Measurements from ENCODE around the gene RAPGEF3.

RAPGEF3 gene, protein sequence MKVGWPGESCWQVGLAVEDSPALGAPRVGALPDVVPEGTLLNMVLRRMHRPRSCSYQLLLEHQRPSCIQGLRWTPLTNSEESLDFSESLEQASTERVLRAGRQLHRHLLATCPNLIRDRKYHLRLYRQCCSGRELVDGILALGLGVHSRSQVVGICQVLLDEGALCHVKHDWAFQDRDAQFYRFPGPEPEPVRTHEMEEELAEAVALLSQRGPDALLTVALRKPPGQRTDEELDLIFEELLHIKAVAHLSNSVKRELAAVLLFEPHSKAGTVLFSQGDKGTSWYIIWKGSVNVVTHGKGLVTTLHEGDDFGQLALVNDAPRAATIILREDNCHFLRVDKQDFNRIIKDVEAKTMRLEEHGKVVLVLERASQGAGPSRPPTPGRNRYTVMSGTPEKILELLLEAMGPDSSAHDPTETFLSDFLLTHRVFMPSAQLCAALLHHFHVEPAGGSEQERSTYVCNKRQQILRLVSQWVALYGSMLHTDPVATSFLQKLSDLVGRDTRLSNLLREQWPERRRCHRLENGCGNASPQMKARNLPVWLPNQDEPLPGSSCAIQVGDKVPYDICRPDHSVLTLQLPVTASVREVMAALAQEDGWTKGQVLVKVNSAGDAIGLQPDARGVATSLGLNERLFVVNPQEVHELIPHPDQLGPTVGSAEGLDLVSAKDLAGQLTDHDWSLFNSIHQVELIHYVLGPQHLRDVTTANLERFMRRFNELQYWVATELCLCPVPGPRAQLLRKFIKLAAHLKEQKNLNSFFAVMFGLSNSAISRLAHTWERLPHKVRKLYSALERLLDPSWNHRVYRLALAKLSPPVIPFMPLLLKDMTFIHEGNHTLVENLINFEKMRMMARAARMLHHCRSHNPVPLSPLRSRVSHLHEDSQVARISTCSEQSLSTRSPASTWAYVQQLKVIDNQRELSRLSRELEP

GRCh38 chr12:47758834-47759690 is at the start of gene RAPGEF3:
RAPGEF3 (minus strand) TSS chr12:47758880; CDS start chr12:47758556, 324 bp downstream.
- peak; percentile 38 for DNase-seq

DNA sequence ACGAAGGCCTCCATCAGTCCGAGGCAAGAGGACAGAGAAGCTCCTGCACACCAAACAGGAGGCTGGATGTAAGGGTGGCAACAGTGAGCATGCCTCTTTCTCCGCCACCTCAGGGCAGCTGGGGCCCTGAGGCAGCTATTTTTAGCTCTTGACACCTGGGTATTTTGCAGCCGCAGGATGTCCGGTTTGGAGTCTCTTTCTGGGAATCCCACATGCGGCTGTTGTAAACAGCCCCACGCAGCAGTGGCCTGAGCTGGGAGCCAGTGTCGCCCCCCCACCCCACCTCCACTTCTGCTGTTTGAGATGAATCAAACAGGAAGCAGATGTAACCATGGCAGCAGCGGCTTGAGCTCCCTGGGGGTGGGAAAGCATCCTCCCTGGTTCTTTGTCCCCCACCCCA is 49.4 kb upstream of the RAPGEF3 start:
- DNase-seq, result no peak

DNA sequence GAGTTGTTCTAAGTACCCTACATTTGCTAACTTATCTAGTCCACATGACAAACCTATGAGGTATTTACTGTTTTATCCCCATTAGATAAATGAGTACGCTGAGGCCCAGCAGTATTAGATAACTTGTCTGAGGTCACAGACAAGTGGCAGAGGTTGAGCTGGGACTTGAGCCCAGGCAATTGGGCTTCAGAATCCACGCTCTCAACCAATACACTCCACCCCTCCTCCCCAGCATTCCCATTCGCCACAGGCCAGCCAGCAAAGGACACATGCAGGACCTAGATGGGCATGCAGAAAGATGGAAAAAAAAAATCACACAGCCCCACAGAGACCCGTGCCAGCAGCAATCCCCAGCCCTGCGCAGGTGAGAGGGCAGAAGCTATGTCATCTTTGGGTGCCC is 48.7 kb upstream of the RAPGEF3 start:
- no peak for DNase-seq

DNA sequence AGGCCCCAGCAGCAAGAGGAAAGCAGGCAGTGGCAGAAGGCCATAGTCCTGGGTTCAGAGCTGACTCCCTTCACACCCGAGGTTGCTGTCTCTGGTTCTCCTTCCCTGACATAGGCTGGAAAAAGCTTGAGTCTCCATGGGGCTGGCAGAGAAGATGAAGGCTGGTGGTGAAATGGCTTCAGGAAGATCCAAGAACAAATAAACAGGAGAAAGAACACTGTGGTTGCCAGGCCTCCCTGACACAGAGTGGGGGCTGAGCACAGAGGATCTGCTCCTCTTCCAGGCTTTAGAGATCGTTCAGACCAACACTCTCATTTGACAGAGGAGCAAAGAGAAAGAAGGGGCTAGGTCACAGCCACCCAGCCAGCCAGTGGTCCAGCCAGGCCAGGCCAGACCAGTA is 46.7 kb upstream of the RAPGEF3 start:
- no peak for DNase-seq

DNA sequence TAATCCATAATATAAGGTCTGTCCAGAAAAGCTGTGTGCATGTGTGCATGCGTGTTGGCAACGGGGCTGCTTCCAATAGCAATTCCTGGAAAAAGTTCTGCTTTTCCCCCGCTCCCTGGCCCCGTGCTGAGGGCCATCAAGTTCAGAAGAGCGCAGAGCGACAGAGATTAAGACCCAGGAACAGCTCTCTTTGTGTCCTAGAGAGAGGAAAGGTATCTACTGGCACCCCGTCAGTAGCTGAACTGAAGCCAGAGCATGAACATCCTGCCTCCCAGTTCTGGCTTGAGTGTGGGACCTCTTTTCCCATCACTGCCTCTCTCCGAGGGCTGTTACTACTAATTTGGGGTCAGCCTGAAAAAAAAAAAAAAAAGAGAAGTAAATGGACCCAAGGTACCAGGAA is 45.5 kb upstream of the RAPGEF3 start:
- DNase-seq, result no peak

DNA sequence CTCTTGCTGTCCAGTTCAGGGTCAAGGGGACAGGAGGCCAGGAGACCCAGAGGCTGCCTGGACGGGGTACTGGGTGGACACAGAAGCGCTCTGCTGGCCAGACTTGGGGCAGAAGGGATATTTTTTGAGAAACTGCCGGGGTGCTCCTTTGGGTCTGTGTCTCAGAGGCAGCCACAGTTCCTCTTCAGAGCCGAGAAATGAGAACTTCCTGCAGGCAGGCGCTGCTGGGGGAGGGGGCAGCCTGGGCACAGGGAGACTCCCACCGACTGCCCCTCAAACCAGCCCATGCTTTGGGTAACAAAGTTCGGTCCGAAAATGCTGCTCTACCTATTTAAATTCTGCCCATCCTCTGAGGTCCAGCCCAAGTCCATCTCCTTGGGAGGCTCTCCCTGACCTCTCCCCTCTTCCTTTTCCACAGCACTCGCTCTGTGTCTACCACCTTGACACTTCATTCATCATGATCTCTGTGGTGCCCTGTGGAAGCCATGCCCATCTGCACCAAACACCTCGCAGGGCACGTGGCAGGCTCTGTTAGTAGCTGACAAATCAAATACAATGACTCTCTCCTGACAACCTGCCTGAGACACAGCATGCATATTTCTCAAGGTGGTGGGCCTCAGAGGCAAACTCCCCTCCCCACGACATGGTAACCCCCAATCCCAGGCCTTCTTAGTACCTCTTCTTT is 44.7 kb upstream of the RAPGEF3 start:
- DNase-seq, result no peak

DNA sequence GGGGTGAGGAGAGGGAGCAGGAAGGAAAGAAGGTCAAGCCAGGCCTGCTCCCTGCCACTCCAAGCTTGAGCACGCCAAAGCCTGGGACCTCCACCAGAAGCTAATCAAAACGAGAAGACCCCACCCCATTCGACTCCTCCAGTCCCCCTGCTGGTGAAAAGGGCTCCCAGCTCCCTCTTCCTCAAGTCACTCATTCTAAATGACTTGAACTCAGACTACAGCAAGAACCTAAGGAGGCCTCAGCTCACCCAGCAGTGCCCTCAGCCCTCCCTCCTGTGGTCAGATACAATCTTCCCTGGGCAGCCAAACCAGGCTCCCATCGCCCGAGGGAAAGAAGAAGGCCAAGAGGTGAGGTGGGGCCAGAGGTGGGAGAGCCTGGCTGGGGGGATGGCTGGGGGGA is 43.6 kb upstream of the RAPGEF3 start:
- no peak for DNase-seq

GRCh38 chr12:47801904-47802246 is 43.2 kb upstream of the RAPGEF3 start:
- no peak for DNase-seq

GRCh38 chr12:47801170-47801903 is 42.7 kb upstream of the RAPGEF3 start:
- DNase-seq, result no peak

GRCh38 chr12:47800582-47800981 is 41.9 kb upstream of the RAPGEF3 start:
- no peak for DNase-seq

- no peak for DNase-seq
Measured at GRCh38 chr12:47799357-47799955, 40.8 kb upstream of the RAPGEF3 start.

- DNase-seq, result no peak
Measured at GRCh38 chr12:47798382-47798948, 39.8 kb upstream of the RAPGEF3 start.

DNA sequence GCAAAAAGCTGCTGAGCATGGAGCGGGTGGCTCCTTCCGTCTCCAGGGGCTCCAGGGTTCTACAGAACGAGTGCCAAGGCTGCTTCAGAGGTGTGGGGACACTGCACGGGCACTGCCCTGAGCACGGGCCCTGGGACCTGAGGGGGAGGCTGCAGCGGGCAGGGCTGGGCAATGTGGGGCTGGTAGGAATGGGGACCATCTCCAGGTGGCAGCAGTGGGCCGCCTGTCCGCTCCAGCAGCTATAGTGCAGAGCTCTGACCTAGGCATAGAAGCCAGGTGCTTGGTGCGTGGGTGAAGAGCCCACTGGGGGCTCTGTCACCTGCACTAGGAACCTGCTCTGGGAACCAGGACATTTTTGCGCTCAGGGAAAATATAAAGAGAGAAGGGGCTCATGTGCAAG is 38.8 kb upstream of the RAPGEF3 start:
- no peak for DNase-seq

- DNase-seq, result no peak
Measured at GRCh38 chr12:47795814-47796411, 37.2 kb upstream of the RAPGEF3 start.

- DNase-seq, result no peak
Measured at GRCh38 chr12:47795121-47795813, 36.6 kb upstream of the RAPGEF3 start.

- DNase-seq, result no peak
Measured at GRCh38 chr12:47794679-47795078, 36.0 kb upstream of the RAPGEF3 start.

DNA sequence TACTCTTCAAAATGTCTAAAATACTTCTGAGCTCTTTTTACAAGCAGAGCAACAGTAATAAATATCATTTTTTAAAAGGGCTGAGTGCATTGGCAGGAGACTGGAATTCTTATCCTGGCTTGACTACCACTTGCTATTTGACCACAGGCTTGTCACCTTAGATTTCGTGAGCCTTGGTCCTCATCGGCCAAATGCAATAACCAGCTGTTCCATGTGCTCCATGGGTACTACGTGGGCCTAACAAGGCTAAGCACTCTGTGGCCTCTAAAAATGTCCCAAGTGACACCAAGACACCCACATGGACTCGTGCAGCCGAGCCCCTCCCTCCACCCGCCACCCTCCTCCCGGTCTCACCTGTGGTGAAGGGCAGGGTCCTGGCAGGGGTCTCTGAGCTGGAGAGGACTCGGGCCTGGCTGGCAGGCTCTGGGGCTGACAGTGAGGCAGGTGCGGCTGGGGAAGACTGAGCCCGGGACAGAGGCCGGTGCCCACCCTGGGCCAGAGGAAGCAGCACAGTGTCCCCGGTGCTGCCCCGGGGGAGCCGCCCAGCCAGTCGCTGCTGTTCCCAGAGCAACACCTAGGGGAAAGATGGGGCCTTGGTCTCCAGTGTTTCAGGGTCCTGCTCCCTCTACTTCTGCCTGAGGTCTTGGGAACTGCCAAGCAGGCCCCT is 34.5 kb upstream of the RAPGEF3 start:
- DNase-seq, result no peak

DNA sequence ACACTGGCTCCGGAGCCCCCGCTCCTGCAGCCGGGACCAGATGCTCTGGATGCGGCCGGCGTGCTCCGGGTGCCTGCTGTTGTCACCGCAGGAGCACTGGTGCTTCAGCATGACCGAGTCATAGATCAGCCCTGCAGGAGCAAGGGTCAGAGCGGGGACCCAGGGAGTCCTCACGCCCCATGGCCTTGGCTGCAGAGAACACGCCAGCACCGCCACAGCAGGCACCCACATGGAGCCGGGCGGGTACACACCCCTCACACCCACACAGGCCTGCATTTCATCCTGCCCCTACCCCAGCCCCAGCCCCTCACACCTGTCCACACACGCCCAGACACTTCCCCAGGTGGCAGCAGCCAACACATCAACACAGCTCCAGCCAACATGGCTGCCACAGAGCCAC is 33.2 kb upstream of the RAPGEF3 start:
- no peak for DNase-seq

- no peak for DNase-seq
Measured at GRCh38 chr12:47791351-47791746, 32.7 kb upstream of the RAPGEF3 start.

Measured in NCI-H526 treated with DMSO at 0.1 percent for 48 hours (cell line).